Uterus (tissue), 4 donors: ENCODE measurements around the gene SLC7A5. TPM values are rescaled to one million over a fixed set of nuclear protein-coding genes. Genes with fewer than 3 reads are reported as not detected.

ENCODE experiments used
- DNase-seq, 2 donors: peaks; one replicate each; pipeline ENCODE4 v3.0.0-alpha.2; 2019 to 2020
- H3K27ac ChIP-seq, 2 donors: fragments of 200-600 bp; sonication (generic); 1 replicate in 1 of 2; 2 replicates in 1 of 2; pipeline ENCODE4 v1.5.1; 2016 to 2018
- H3K27me3 ChIP-seq, 2 donors: fragments of 200-600 bp; sonication (generic); one replicate each; pipeline ENCODE4 v1.5.1; 2018 to 2019; ENCODE audit warnings: control low read depth in 1 of 2
- H3K36me3 ChIP-seq, 2 donors: fragments of 200-600 bp; sonication (generic); one replicate each; pipeline ENCODE4 v1.5.1; 2019; ENCODE audit warnings: control low read depth in 1 of 2
- H3K4me1 ChIP-seq, 2 donors: fragments of 200-600 bp; sonication (generic); one replicate each; pipeline ENCODE4 v1.5.1; 2018 to 2019; ENCODE audit warnings: control low read depth in 1 of 2
- H3K4me3 ChIP-seq, 2 donors: fragments of 200-600 bp; sonication (generic); 1 replicate in 1 of 2; 2 replicates in 1 of 2; pipeline ENCODE4 v1.5.1; 2018 to 2019; ENCODE audit warnings: mild to moderate bottlenecking in 1 of 2
- H3K9me3 ChIP-seq, 2 donors: fragments of 200-600 bp; sonication (generic); one replicate each; pipeline ENCODE4 v1.5.1; 2019; ENCODE audit warnings: control low read depth in 1 of 2
- CTCF ChIP-seq, 4 experiments: fragments of 200-600 bp in 2 of 4; fragments of 450-650 bp in 2 of 4; sonication (generic) in 2 of 4; IDR thresholded peaks; one replicate each; pipeline ENCODE4 v1.5.1; 2016 to 2019; ENCODE audit warnings: antibody characterized with exemption in 4 of 4, mild to moderate bottlenecking in 2 of 4, moderate library complexity in 1 of 4
- POLR2A ChIP-seq, 2 donors: fragments of 450-650 bp; IDR thresholded peaks; one replicate each; pipeline ENCODE4 v1.6.1; 2016; ENCODE audit warnings: antibody characterized with exemption in 2 of 2, mild to moderate bottlenecking in 1 of 2, moderate library complexity in 1 of 2
- intact Hi-C: fragments of 100-400 bp; cut with DNase I; formaldehyde crosslinking; loops from one replicate; pipeline ENCODE4 v1.15.1; 2023; ENCODE audit warnings: low total_unique reads
- total RNA-seq, 4 donors: library from RNA; depleted of rRNA in 3 of 4; stranded (reverse); fragments of >200 nt in 3 of 4; gene quantifications; one replicate each; pipeline versions ENCODE4 v1.1.0 to v1.2.4, GENCODE V29; 2014 to 2023
- donor health status: DM: yes; HTN: yes; CAD: no.

SLC7A5 gene
- total RNA-seq, 4 donors from 2014 or later: 0.88 to 2.0 (median 1.3) TPM; not detected in 1

GRCh38 chr16:87808108-87808507 lies 61.2 kb downstream of the SLC7A5 start:
- Histone ChIP-seq H3K9me3 (no peaks in the 10 kb centered on the region), H3K27ac (no peak overlapping the region), H3K4me3 (no peak overlapping the region), H3K36me3 (no peaks in the 10 kb centered on the region), H3K27me3 (no peaks in the 10 kb centered on the region), H3K4me1 (no peaks in the 10 kb centered on the region)
- no peak for DNase-seq
- intact Hi-C loops: no loop called here
- TF ChIP-seq CTCF (IDR thresholded peaks at IDR 0.05) (no peak), POLR2A (IDR thresholded peaks at IDR 0.05) (no peak)

- intact Hi-C loops: no loop called here
- Histone ChIP-seq H3K36me3 (no peaks in the 10 kb centered on the region), H3K27me3 (no peaks in the 10 kb centered on the region), H3K4me3 (no peak overlapping the region), H3K27ac (no peak overlapping the region), H3K9me3 (no peaks in the 10 kb centered on the region), H3K4me1 (no peaks in the 10 kb centered on the region)
- TF ChIP-seq CTCF (IDR thresholded peaks at IDR 0.05) (no peak), POLR2A (IDR thresholded peaks at IDR 0.05) (no peak)
- no peak for DNase-seq
These were observed 62.4 kb downstream of the SLC7A5 start for GRCh38 chr16:87806641-87807546.

- DNase-seq: no peak
- Histone ChIP-seq H3K27me3 (no peaks in the 10 kb centered on the region), H3K4me1 (no peaks in the 10 kb centered on the region), H3K27ac (no peak overlapping the region), H3K4me3 (no peak overlapping the region), H3K9me3 (no peaks in the 10 kb centered on the region), H3K36me3 (no peaks in the 10 kb centered on the region)
- TF ChIP-seq POLR2A (IDR thresholded peaks at IDR 0.05) (no peak), CTCF (IDR thresholded peaks at IDR 0.05) (no peak)
- intact Hi-C loops: no loop called here
These were observed 63.1 kb downstream of the SLC7A5 start for GRCh38 chr16:87806261-87806640.

- intact Hi-C loops: no loop called here
- Histone ChIP-seq H3K27ac (no peak overlapping the region), H3K27me3 (no peaks in the 10 kb centered on the region), H3K4me3 (no peak overlapping the region), H3K4me1 (no peaks in the 10 kb centered on the region), H3K9me3 (no peaks in the 10 kb centered on the region), H3K36me3 (no peaks in the 10 kb centered on the region)
- no peak for DNase-seq
- TF ChIP-seq CTCF (IDR thresholded peaks at IDR 0.05) (no peak), POLR2A (IDR thresholded peaks at IDR 0.05) (no peak)
These were observed 65.9 kb downstream of the SLC7A5 start for GRCh38 chr16:87803385-87803784.

GRCh38 chr16:87802670-87803069 lies 66.6 kb downstream of the SLC7A5 start:
- no peaks in the 10 kb centered on the region for H3K4me1 ChIP-seq
- intact Hi-C loops: no loop called here

More at GRCh38 chr16:87802670-87803069, 66.6 kb downstream of the SLC7A5 start:
- TF ChIP-seq CTCF (IDR thresholded peaks at IDR 0.05) (no peak), POLR2A (IDR thresholded peaks at IDR 0.05) (no peak)
- Histone ChIP-seq H3K36me3 (no peaks in the 10 kb centered on the region), H3K9me3 (no peaks in the 10 kb centered on the region), H3K27me3 (no peaks in the 10 kb centered on the region), H3K4me3 (no peak overlapping the region), H3K27ac (no peak overlapping the region)
- DNase-seq: no peak
